Activated CD4-positive, alpha-beta T cell treated with anti-CD3 and anti-CD28 coated beads for 24 hours (primary cell): Measurements from ENCODE around the gene SLC16A12.
"Not testable (repeated sequence)": the region's sequence is repeated elsewhere in the genome, so short reads cannot be mapped to it uniquely, and the experiment has no call there.

Source experiments
- DNase-seq, 2 donors: peaks; one replicate each; pipeline ENCODE4 v3.0.0-alpha.2; 2020; ENCODE audit warnings: low read depth in 2 of 2

SLC16A12 gene

GRCh38 chr10:89470628-89471027 lies 64.8 kb downstream of the SLC16A12 start:
- DNase-seq = no peak

- no peak for DNase-seq
These were observed 65.9 kb downstream of the SLC16A12 start for GRCh38 chr10:89469517-89469916.

GRCh38 chr10:89468191-89468965 lies 67.0 kb downstream of the SLC16A12 start:
- no peak for DNase-seq

- DNase-seq = no peak
These were observed 68.8 kb downstream of the SLC16A12 start for GRCh38 chr10:89466599-89467035.

- DNase-seq = no peak
These were observed 70.2 kb downstream of the SLC16A12 start for GRCh38 chr10:89465196-89465595.

- no peak for DNase-seq
These were observed 71.4 kb downstream of the SLC16A12 start for GRCh38 chr10:89463846-89464537.

- no peak for DNase-seq
These were observed 76.6 kb downstream of the SLC16A12 start for GRCh38 chr10:89458784-89459183.

- no peak for DNase-seq
These were observed 77.1 kb downstream of the SLC16A12 start for GRCh38 chr10:89458291-89458690.

- DNase-seq = no peak
These were observed 80.6 kb downstream of the SLC16A12 start for GRCh38 chr10:89454561-89455347.

- DNase-seq = no peak
These were observed 83.2 kb downstream of the SLC16A12 start for GRCh38 chr10:89452193-89452592.

- DNase-seq = no peak
These were observed 84.5 kb downstream of the SLC16A12 start for GRCh38 chr10:89450901-89451300.

GRCh38 chr10:89444819-89445218 lies 90.6 kb downstream of the SLC16A12 start:
- DNase-seq = not testable (repeated sequence)

GRCh38 chr10:89442289-89442688 lies 93.1 kb downstream of the SLC16A12 start:
- no peak for DNase-seq

GRCh38 chr10:89440226-89441009 lies 95.0 kb downstream of the SLC16A12 start:
- DNase-seq = no peak

GRCh38 chr10:89438525-89438924 lies 96.9 kb downstream of the SLC16A12 start:
- no peak for DNase-seq

- DNase-seq = no peak
These were observed 103.4 kb downstream of the SLC16A12 start for GRCh38 chr10:89431977-89432376.

- no peak for DNase-seq
These were observed 106.5 kb downstream of the SLC16A12 start for GRCh38 chr10:89428877-89429276.

- no peak for DNase-seq
These were observed 107.8 kb downstream of the SLC16A12 start for GRCh38 chr10:89427629-89428028.

- no peak for DNase-seq
These were observed 109.0 kb downstream of the SLC16A12 start for GRCh38 chr10:89426230-89426868.

GRCh38 chr10:89425000-89425399 lies 110.4 kb downstream of the SLC16A12 start:
- no peak for DNase-seq

GRCh38 chr10:89421018-89421476 lies 114.3 kb downstream of the SLC16A12 start:
- DNase-seq = no peak
